Measurements from ENCODE around the gene PTPN13. TPM values are rescaled to one million over a fixed set of nuclear protein-coding genes. Genes with fewer than 3 reads are reported as not detected.

PTPN13 gene
- total RNA-seq, result 17.1 and 43.5 TPM in 2 replicates

DNA sequence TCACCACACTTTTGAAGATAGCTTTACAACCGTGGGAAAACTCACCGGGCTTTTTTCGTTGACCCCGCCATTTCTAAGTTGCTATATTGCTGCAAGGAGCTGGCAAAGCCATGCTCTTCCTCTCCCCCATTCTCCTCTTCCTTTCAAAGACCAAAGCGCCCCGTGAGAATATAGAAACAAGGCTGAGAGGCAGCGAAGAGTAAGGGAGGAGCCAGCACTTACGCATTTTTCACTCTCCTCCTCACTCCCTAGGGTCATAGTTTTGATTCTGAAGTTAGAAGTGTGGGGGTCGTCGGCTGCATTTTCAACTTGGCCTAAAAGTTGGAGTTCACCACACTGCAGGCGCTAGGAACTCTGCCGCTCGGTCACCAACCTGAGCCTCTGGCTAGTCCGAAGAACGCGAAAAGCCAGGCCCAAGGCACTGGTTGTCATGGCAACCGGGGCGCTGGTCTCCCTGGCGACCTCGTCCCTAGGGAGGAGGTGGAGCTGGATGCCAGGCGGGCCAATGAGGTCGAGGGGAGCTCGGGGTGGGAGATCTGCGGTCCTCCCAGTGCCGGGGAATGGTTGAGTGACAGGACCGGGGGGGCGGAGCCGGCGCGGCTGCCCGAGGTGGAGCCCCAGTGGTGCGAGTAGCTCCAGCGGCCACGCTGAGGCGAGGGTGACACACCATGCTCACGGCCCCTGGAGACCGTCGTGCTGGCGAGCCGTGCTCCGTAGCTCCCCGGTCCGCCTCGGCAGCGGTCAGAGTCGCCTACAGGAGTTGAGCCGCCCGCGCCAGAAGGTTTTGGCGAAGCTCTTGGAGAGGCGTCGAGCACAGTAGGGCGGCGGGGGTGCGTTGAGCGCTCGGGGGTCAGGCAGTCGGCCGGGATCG, at the start of gene PTPN13:
PTPN13 (plus strand) TSS at position 628 of the 871 bp plus-strand sequence. CDS start 40,942 bp downstream, outside the sequence.

GRCh38 chr4:86848732-86849619, 254.9 kb downstream of the PTPN13 start, which contains the start of gene SLC10A6:
SLC10A6 (minus strand) TSS chr4:86849384; CDS start chr4:86849115, 269 bp downstream.

Other genes with a start within 250 kb of the PTPN13 start
- gene MAPK10, start 234.3 kb upstream of the PTPN13 start, total RNA-seq, result 2.0 and 7.6 TPM in 2 replicates